Measurements from ENCODE around the gene KLHDC10.

KLHDC10 gene

GRCh38 chr7:130069978-130070860, at the start of gene KLHDC10:
Gene KLHDC10, plus strand, starts transcription at chr7:130070534. Its CDS starts 110 bp downstream, at chr7:130070644.
- H3K27ac ChIP-seq (ENCODE audit: low read depth, low read length), result peak within 1 kb of the TSS; percentile 10; the same call in 1 of the 2 replicates
- TF ChIP-seq EZH2phosphoT487 (IDR thresholded peaks at IDR 0.05; ENCODE audit: borderline replicate concordance, low read length) (no peak), CTCF (IDR thresholded peaks at IDR 0.05; ENCODE audit: low read depth, low read length, poor library complexity, severe bottlenecking) (no peak)
- no peaks in the 10 kb centered on the region for H3K9me3 ChIP-seq (ENCODE audit: control insufficient read depth, insufficient read depth, low read length)
- H3K27me3 ChIP-seq (ENCODE audit: control insufficient read depth, low read length), result no peaks in the 10 kb centered on the region
- H3K4me3 ChIP-seq (ENCODE audit: low read length), result peak within 1 kb of the TSS; percentile 83
- H3K36me3 ChIP-seq (ENCODE audit: control insufficient read depth, low read length), result 0 out of 2 replicates have a peak, but pooled peaks cover 3% of the 10 kb centered on the region
- no peaks in the 10 kb centered on the region for H3K9me2 ChIP-seq (replicated peaks; ENCODE audit: control insufficient read depth, low read length)
- H3K79me2 ChIP-seq (ENCODE audit: control insufficient read depth, low read length), result peaks cover 48% of the 10 kb centered on the region
- peaks cover 3% of the 10 kb centered on the region; the same call in 1 of the 2 replicates for H3F3A ChIP-seq (ENCODE audit: control insufficient read depth, insufficient read depth)
- H3K4me2 ChIP-seq (ENCODE audit: low read length), result peak within 1 kb of the TSS; percentile 79
- 0 out of 2 replicates have a peak, but pooled peaks cover 6% of the 10 kb centered on the region for H4K20me1 ChIP-seq (ENCODE audit: control insufficient read depth, insufficient read depth, low read depth, low read length)
- H3K4me1 ChIP-seq (ENCODE audit: control insufficient read depth, low read length), result peaks cover 23% of the 10 kb centered on the region

- H3K4me3 ChIP-seq (ENCODE audit: low read length), result no peak overlapping the region
- H3K4me1 ChIP-seq (ENCODE audit: control insufficient read depth, low read length), result peaks cover 3% of the 10 kb centered on the region
- H3K9me2 ChIP-seq (replicated peaks; ENCODE audit: control insufficient read depth, low read length), result no peaks in the 10 kb centered on the region
- no peak overlapping the region for H3K4me2 ChIP-seq (ENCODE audit: low read length)
- H3K79me2 ChIP-seq (ENCODE audit: control insufficient read depth, low read length), result no peaks in the 10 kb centered on the region
- H3K9me3 ChIP-seq (ENCODE audit: control insufficient read depth, insufficient read depth, low read length), result no peaks in the 10 kb centered on the region
- H4K20me1 ChIP-seq (ENCODE audit: control insufficient read depth, insufficient read depth, low read depth, low read length), result no peaks in the 10 kb centered on the region
- H3F3A ChIP-seq (ENCODE audit: control insufficient read depth, insufficient read depth), result no peaks in the 10 kb centered on the region
- H3K36me3 ChIP-seq (ENCODE audit: control insufficient read depth, low read length), result peaks cover 78% of the 10 kb centered on the region
- TF ChIP-seq CTCF (IDR thresholded peaks at IDR 0.05; ENCODE audit: low read depth, low read length, poor library complexity, severe bottlenecking) (no peak), EZH2phosphoT487 (IDR thresholded peaks at IDR 0.05; ENCODE audit: borderline replicate concordance, low read length) (no peak)
- H3K27me3 ChIP-seq (ENCODE audit: control insufficient read depth, low read length), result no peaks in the 10 kb centered on the region
- no peak overlapping the region for H3K27ac ChIP-seq (ENCODE audit: low read depth, low read length)
Observed at GRCh38 chr7:130021105-130021834, 49.1 kb upstream of the KLHDC10 start.

GRCh38 chr7:130022115-130022514, 48.2 kb upstream of the KLHDC10 start:
- H3K27ac ChIP-seq (ENCODE audit: low read depth, low read length), result no peak overlapping the region
- no peak overlapping the region for H3K4me3 ChIP-seq (ENCODE audit: low read length)
- H3K79me2 ChIP-seq (ENCODE audit: control insufficient read depth, low read length), result no peaks in the 10 kb centered on the region
- no peaks in the 10 kb centered on the region for H4K20me1 ChIP-seq (ENCODE audit: control insufficient read depth, insufficient read depth, low read depth, low read length)
- peaks cover 83% of the 10 kb centered on the region for H3K36me3 ChIP-seq (ENCODE audit: control insufficient read depth, low read length)
- H3K27me3 ChIP-seq (ENCODE audit: control insufficient read depth, low read length), result no peaks in the 10 kb centered on the region
- no peaks in the 10 kb centered on the region for H3K9me2 ChIP-seq (replicated peaks; ENCODE audit: control insufficient read depth, low read length)
- H3F3A ChIP-seq (ENCODE audit: control insufficient read depth, insufficient read depth), result no peaks in the 10 kb centered on the region
- no peaks in the 10 kb centered on the region for H3K9me3 ChIP-seq (ENCODE audit: control insufficient read depth, insufficient read depth, low read length)
- H3K4me2 ChIP-seq (ENCODE audit: low read length), result no peak overlapping the region
- H3K4me1 ChIP-seq (ENCODE audit: control insufficient read depth, low read length), result no peaks in the 10 kb centered on the region
- TF ChIP-seq EZH2phosphoT487 (IDR thresholded peaks at IDR 0.05; ENCODE audit: borderline replicate concordance, low read length), result no peak
- TF ChIP-seq CTCF (IDR thresholded peaks at IDR 0.05; ENCODE audit: low read depth, low read length, poor library complexity, severe bottlenecking), result no peak
